Mucosa of descending colon (tissue), 3 donors: Measurements from ENCODE around the gene CAPN7. TPM values are rescaled to one million over a fixed set of nuclear protein-coding genes. Genes with fewer than 3 reads are reported as not detected.

Experiments used
- ATAC-seq: fragments of 200-7000 bp; cut with Tn5 transposase; one replicate; pipeline ENCODE4 v1.9.1; 2020; ENCODE audit warnings: mild to moderate bottlenecking, moderate library complexity
- DNase-seq, 3 donors: peaks; one replicate each; pipeline ENCODE4 v3.0.0-alpha.2; 2020
- H3K36me3 ChIP-seq: fragments of 200-600 bp; one replicate; pipeline ENCODE4 v1.8.0; 2021; ENCODE audit warnings: low read depth, mild to moderate bottlenecking
- H3K4me1 ChIP-seq: fragments of 200-600 bp; one replicate; pipeline ENCODE4 v1.8.0; 2021; ENCODE audit warnings: low read depth, mild to moderate bottlenecking
- H3K4me3 ChIP-seq: fragments of 200-600 bp; one replicate; pipeline ENCODE4 v1.8.0; 2021; ENCODE audit warnings: mild to moderate bottlenecking
- H3K9me3 ChIP-seq: fragments of 200-600 bp; one replicate; pipeline ENCODE4 v1.8.0; 2021; ENCODE audit warnings: mild to moderate bottlenecking
- intact Hi-C, 2 donors: fragments of 100-400 bp; cut with DNase I in 1 of 2; cut with micrococcal nuclease in 1 of 2; formaldehyde crosslinking; loops; one replicate each; pipeline versions ENCODE4 v1.11.0 to v1.11.1; 2022; cut with DNase I, micrococcal nuclease
- total RNA-seq, 3 donors: library from RNA; stranded (reverse); fragmentation: NEBNext Ultra II Directional in 2 of 3; extraction: Animal tissue kit (Norgen Biotek cat#: 25700) in 2 of 3; gene quantifications; one replicate each; pipeline versions ENCODE4 v1.2.1 to v1.2.4, GENCODE V29; 2021 to 2023
- TF ChIP-seq, protein P1 (sequence below): fragments of 200-600 bp; IDR thresholded peaks from one replicate; pipeline ENCODE4 v1.8.0; 2022; ENCODE audit warnings: antibody characterized with exemption, mild to moderate bottlenecking
- donor health status: DM: no; HTN: no; CAD: no; lungs with moderate emphysema.
- donor health status: DM: no; HTN: no; CAD: no.
- donor health status: DM: no; HTN: yes; CAD: no.

The CAPN7 gene
- total RNA-seq, 3 donors from 2014 or later, result 26.8 to 56.5 (median 44.9) TPM

DNA sequence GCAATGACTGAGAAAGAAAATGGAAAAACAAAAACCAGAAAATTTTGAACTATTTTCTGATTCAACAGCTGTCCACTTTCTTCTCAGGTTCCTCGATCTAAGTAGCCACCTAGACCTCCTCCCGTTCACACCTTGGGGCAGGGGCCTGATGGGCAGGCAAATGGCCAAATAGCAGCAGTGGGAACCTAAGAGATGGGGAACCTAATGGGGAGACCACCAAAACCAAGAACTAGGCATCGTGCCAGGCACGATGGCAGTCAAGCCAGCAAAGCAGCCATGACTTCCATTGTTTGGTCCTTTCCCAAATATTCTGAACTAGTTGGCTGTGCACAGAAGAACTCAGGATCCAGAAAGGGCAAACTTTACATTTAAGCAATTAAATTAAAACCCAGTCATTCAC lies 57.1 kb downstream of the CAPN7 start:
- intact Hi-C loops, result loop anchor here (10.0 kb wide), 2 partner anchors 72 to 112 kb away; partner anchors contain the start of gene SH3BP5 (in 1 of the 2)
- DNase-seq (no peak), ATAC-seq (no peak)
- Histone ChIP-seq H3K4me3 (no peak overlapping the region), H3K36me3 (no peaks in the 10 kb centered on the region), H3K9me3 (no peaks in the 10 kb centered on the region), H3K4me1 (peaks cover 17% of the 10 kb centered on the region)
- TF ChIP-seq, protein P1, sequence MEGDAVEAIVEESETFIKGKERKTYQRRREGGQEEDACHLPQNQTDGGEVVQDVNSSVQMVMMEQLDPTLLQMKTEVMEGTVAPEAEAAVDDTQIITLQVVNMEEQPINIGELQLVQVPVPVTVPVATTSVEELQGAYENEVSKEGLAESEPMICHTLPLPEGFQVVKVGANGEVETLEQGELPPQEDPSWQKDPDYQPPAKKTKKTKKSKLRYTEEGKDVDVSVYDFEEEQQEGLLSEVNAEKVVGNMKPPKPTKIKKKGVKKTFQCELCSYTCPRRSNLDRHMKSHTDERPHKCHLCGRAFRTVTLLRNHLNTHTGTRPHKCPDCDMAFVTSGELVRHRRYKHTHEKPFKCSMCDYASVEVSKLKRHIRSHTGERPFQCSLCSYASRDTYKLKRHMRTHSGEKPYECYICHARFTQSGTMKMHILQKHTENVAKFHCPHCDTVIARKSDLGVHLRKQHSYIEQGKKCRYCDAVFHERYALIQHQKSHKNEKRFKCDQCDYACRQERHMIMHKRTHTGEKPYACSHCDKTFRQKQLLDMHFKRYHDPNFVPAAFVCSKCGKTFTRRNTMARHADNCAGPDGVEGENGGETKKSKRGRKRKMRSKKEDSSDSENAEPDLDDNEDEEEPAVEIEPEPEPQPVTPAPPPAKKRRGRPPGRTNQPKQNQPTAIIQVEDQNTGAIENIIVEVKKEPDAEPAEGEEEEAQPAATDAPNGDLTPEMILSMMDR, result no peak

DNA sequence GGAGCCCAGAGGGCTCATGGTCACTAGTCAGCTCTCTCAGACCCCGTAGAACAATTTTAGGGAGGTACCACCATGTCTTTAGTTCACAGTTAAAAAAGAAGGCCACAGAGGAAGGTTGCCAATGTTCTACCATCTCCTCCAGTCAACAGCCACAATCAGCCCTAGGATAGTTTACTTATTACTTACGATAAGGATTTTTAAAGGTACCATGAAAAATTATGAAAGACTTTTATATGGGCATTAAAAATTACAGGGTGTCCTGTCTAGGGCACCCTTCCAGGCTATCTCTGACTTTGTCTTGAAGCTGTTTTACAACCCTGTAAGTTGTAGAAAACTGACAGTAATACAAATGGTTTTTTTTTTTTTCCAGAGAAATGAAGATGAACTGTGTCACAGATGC lies 57.9 kb downstream of the CAPN7 start:
- intact Hi-C loops, result loop anchor here (10.0 kb wide), 2 partner anchors 71 to 111 kb away; partner anchors contain the start of gene SH3BP5 (in 1 of the 2)
- H3K36me3 ChIP-seq, result no peaks in the 10 kb centered on the region
- peaks cover 19% of the 10 kb centered on the region for H3K4me1 ChIP-seq
- peak; percentile 37 for ATAC-seq
- no peaks in the 10 kb centered on the region for H3K9me3 ChIP-seq
- TF ChIP-seq, protein P1, result no peak
- no peak for DNase-seq
- H3K4me3 ChIP-seq, result no peak overlapping the region

DNA sequence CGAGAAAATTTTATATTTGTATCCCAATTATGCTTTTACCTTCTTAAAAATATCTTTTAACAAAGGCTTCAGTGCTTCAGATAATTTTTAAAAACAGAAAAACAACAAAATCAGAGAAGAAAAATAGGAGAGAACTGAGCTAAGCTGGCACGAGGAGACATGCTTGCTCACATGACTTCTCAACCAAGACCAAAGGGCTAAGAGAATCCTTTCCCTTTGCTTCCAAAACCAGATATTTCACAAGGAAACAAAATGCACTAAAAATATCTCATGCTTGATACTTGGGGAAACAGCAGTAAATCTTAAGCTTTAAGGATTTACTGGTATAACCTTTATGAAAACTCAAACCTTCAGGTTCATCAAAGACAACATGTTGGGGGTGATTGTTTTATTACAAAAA lies 58.4 kb downstream of the CAPN7 start:
- intact Hi-C loops, result loop anchor here (10.0 kb wide), 2 partner anchors 70 to 110 kb away; partner anchors contain the start of gene SH3BP5 (in 1 of the 2)
- TF ChIP-seq, protein P1, result no peak
- Histone ChIP-seq H3K9me3 (no peaks in the 10 kb centered on the region), H3K4me3 (no peak overlapping the region), H3K4me1 (peaks cover 19% of the 10 kb centered on the region), H3K36me3 (no peaks in the 10 kb centered on the region)
- DNase-seq (no peak), ATAC-seq (no peak)

DNA sequence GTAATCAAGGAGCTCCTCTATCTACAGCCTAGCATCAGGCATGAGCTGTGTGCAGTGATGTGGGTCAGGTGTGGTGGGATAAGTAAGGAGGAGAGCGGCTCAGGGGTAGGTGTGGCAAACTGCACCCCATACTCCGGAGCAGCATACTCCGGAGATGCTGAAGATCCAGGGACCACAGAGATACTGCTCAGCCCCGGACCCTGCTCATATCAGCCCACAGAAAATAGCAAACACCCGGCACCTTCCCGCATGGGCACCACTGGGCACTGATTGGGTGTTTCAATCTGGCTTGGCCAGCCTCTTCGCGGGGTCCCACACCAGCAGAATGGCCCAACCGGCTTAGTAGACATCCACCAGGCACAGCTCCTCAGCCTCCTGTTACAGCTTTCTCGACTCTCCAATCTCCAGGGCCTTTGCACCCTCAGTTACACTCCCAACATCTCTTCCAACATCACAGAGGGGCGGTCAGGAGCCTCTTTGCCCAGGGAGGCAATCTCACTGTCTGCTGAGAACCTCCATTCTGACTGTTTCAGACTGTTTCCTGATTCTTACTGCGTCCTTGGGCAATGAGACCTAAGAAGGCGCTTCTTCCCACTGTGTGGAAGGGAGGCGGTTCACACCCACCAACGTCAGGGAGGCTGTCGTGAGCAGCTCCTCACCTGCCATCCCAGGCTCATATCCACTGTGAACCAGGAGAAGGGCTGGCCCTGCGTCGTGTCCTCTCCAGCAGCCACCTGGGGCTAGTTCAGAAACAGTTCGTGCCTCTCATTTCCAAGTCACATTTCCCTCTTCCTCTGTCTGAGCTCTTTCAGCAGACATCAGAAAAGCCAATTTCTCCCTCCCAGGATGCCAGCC lies 59.8 kb downstream of the CAPN7 start:
- TF ChIP-seq, protein P1, result no peak
- H3K36me3 ChIP-seq, result no peaks in the 10 kb centered on the region
- no peak overlapping the region for H3K4me3 ChIP-seq
- ATAC-seq (no peak), DNase-seq (no peak)
- peaks cover 19% of the 10 kb centered on the region for H3K4me1 ChIP-seq
- intact Hi-C loops, result loop anchor here (5.0 to 10.0 kb wide), 4 partner anchors 66 to 141 kb away; partner anchors contain the start of gene SH3BP5 (in 2 of the 2)
- no peaks in the 10 kb centered on the region for H3K9me3 ChIP-seq

DNA sequence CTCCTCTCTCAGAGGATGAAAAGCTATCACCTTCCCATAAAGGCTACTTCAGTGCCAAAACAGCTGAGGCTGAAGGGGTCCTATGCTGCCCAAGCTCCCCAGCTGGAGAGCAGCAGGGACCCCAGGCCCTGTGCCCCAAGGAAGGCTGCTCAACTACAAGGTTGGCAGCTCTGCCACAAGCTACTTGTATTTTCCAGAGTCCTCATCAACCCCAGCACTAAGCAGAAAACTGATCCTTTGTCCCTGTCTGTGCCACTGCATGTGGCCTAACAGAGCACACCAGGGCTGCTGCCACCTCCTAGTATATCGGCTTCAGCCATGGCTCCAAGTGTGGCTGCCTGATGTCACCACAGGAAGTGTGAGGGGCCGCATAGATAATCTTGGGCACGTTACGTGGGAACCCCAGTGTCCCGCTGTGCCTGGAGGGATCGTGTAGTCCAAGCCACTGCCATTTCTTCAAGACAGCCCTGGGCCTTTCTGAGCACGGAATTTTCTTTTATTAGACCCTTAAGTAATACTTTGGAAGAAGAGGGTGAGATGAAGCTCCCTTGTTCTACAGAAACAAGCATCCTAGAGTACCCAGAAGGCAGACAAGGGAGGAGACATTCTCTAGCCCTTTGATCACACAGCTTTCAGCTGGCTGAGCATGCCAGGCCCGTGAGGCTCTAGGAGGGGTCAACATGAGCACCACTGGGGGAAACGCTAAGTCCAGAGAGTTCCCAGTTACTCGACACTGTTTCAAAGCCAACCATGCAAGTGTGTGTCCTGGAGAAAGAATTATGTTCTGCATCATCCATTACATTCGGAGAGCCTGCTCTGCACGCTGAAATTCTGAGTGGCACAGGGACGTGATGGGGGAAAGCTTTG lies 60.7 kb downstream of the CAPN7 start:
- Histone ChIP-seq H3K4me3 (no peak overlapping the region), H3K36me3 (no peaks in the 10 kb centered on the region), H3K9me3 (no peaks in the 10 kb centered on the region), H3K4me1 (peaks cover 18% of the 10 kb centered on the region)
- DNase-seq (no peak), ATAC-seq (no peak)
- intact Hi-C loops, result loop anchor here (5.0 to 10.0 kb wide), 4 partner anchors 66 to 141 kb away; partner anchors contain the start of gene SH3BP5 (in 2 of the 2)
- TF ChIP-seq, protein P1, result no peak
